CD8-positive, alpha-beta memory T cell (primary cell): ENCODE measurements around the gene ENOX1. TPM values are rescaled to one million over a fixed set of nuclear protein-coding genes. Genes with fewer than 3 reads are reported as not detected.

Source experiments
- CTCF ChIA-PET: fragments of 350-600 bp; sonication (Branson Sonifier 250); formaldehyde crosslinking; loops from one replicate; lab custom pipeline; 2021; ENCODE audit warnings: antibody characterized with exemption; lab: Charles Lee
- POLR2A ChIA-PET: fragments of 350-600 bp; sonication (Branson Sonifier 250); formaldehyde crosslinking; loops from one replicate; lab custom pipeline; 2021; ENCODE audit warnings: antibody characterized with exemption; lab: Charles Lee
- DNase-seq, 5 donors: peaks; one replicate each; pipeline versions ENCODE4 v3.0.0 to v3.0.0-alpha.2; 2020 to 2022; ENCODE audit warnings: mixed read lengths in 1 of 5
- H3K27ac ChIP-seq: one replicate; pipeline ENCODE4 v1.7.0; 2013; ENCODE audit warnings: low read depth, mild to moderate bottlenecking, low read length, moderate library complexity
- H3K27me3 ChIP-seq: 2 replicates; pipeline ENCODE4 v1.7.0; 2013; ENCODE audit warnings: low read length, mild to moderate bottlenecking; ENCODE audit not compliant: insufficient read depth, poor library complexity, severe bottlenecking
- H3K36me3 ChIP-seq: 2 replicates; pipeline ENCODE4 v1.7.0; 2013; ENCODE audit warnings: mild to moderate bottlenecking, low read length, moderate library complexity; ENCODE audit not compliant: insufficient read depth
- H3K4me1 ChIP-seq: 2 replicates; pipeline ENCODE4 v1.7.0; 2013; ENCODE audit warnings: mild to moderate bottlenecking, low read length, moderate library complexity; ENCODE audit not compliant: insufficient read depth
- H3K4me3 ChIP-seq: 2 replicates; pipeline ENCODE4 v1.7.0; 2013; ENCODE audit warnings: mild to moderate bottlenecking, low read length
- H3K9me3 ChIP-seq: 2 replicates; pipeline ENCODE4 v1.7.0; 2013; ENCODE audit warnings: mild to moderate bottlenecking, low read length
- H3K27ac Mint-ChIP-seq, 8 donors: one replicate each; pipeline ENCODE4 v1.8.0; 2020 to 2021; ENCODE audit warnings: mixed read lengths in 8 of 8, mild to moderate bottlenecking in 6 of 8, inconsistent platforms in 3 of 8, moderate library complexity in 3 of 8
- H3K27me3 Mint-ChIP-seq, 2 donors: one replicate each; pipeline ENCODE4 v1.8.0; 2020 to 2021; ENCODE audit warnings: mixed read lengths in 2 of 2, mild to moderate bottlenecking in 1 of 2, moderate library complexity in 1 of 2
- H3K36me3 Mint-ChIP-seq, 3 donors: one replicate each; pipeline ENCODE4 v1.8.0; 2020 to 2021; ENCODE audit warnings: mixed read lengths in 3 of 3, inconsistent platforms in 1 of 3, mild to moderate bottlenecking in 1 of 3
- H3K4me1 Mint-ChIP-seq, 3 donors: one replicate each; pipeline ENCODE4 v1.8.0; 2020 to 2021; ENCODE audit warnings: mixed read lengths in 3 of 3, inconsistent platforms in 1 of 3, mild to moderate bottlenecking in 1 of 3
- H3K4me3 Mint-ChIP-seq, 7 donors: one replicate each; pipeline ENCODE4 v1.8.0; 2020 to 2021; ENCODE audit warnings: mixed read lengths in 7 of 7, mild to moderate bottlenecking in 6 of 7, moderate library complexity in 4 of 7, inconsistent platforms in 2 of 7
- H3K9me3 Mint-ChIP-seq, 5 donors: one replicate each; pipeline ENCODE4 v1.8.0; 2020 to 2022; ENCODE audit warnings: mixed read lengths in 5 of 5, mild to moderate bottlenecking in 3 of 5, moderate library complexity in 2 of 5, inconsistent platforms in 1 of 5
- polyA plus RNA-seq: library from polyadenylated mRNA; unstranded; fragments of 300-500 nt; fragmentation: Illumina TruSeq; gene quantifications from one replicate; pipeline ENCODE4 v1.2.3, GENCODE V29; 2021
- total RNA-seq, 2 experiments: library from RNA; stranded (reverse); gene quantifications; one replicate each; pipeline ENCODE4 v1.2.3, GENCODE V29; 2021

ENOX1 gene
- total and polyA plus RNA-seq, 3 experiments from 2014 or later = 0.18 to 0.29 TPM; not detected in 1

DNA sequence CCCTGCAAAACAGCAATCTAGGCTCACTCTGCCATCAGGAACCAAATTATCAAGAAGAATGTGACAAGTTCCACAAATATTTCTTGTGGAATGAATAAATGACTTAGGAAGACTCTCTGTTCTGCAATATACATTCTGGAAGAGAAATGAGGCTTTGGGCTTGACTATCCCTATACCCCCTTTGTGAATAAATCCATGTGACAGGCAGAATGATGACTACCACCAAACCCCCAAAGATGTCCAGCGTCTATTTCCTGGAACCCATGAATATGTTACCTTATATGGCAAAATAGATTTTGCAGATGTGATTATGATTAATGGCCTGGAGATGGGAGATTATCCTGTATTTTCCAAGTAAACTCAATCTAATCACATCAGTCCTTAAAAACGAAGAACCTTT, 139.3 kb downstream of the ENOX1 start:
- no peak overlapping the region for H3K27ac ChIP-seq
- Mint-ChIP-seq H3K27ac (no peak overlapping the region), H3K4me1 (no peaks in the 10 kb centered on the region), H3K27me3 (peaks cover 0 to 11% of the 10 kb centered on the region in 2 donors), H3K36me3 (no peaks in the 10 kb centered on the region), H3K9me3 (peaks cover 0 to under 1% (median 0%) of the 10 kb centered on the region in 5 donors), H3K4me3 (no peak overlapping the region)
- no peak for DNase-seq
- no peak overlapping the region for H3K4me3 ChIP-seq
- no peaks in the 10 kb centered on the region for H3K9me3 ChIP-seq
- no peaks in the 10 kb centered on the region for H3K36me3 ChIP-seq
- ChIA-PET POLR2A (no interaction called here), CTCF (no interaction called here)
- H3K4me1 ChIP-seq = no peaks in the 10 kb centered on the region
- no peaks in the 10 kb centered on the region for H3K27me3 ChIP-seq

DNA sequence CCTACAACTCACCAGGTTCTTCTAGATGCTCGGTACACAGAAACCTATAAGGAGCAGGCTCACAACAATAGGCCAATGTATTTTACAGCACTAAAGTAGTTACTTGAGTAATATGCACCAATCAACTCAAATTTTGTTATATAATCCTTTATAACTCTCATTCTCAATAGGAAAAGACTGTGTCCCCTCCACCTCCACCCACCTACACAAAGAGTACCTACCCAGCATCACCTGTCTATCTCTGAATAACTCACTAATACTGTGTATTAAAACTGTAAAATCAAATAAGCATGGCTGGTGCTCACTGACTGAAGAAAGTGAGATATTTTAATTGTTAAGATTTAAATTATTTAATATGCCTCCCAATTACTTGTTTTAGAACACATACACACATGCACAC, 146.3 kb downstream of the ENOX1 start:
- no peaks in the 10 kb centered on the region for H3K4me1 ChIP-seq
- ChIA-PET POLR2A (no interaction called here), CTCF (no interaction called here)
- H3K36me3 Mint-ChIP-seq = no peaks in the 10 kb centered on the region
- no peaks in the 10 kb centered on the region for H3K27me3 ChIP-seq
- H3K4me3 ChIP-seq = no peak overlapping the region
- H3K27ac ChIP-seq = no peak overlapping the region
- DNase-seq = no peak
- no peaks in the 10 kb centered on the region for H3K9me3 Mint-ChIP-seq
- H3K4me3 Mint-ChIP-seq = no peak overlapping the region
- H3K27ac Mint-ChIP-seq = no peak overlapping the region
- H3K9me3 ChIP-seq = no peaks in the 10 kb centered on the region
- H3K27me3 Mint-ChIP-seq = peaks cover 0 to 4% of the 10 kb centered on the region in 2 donors
- no peaks in the 10 kb centered on the region for H3K36me3 ChIP-seq
- H3K4me1 Mint-ChIP-seq = no peaks in the 10 kb centered on the region

DNA sequence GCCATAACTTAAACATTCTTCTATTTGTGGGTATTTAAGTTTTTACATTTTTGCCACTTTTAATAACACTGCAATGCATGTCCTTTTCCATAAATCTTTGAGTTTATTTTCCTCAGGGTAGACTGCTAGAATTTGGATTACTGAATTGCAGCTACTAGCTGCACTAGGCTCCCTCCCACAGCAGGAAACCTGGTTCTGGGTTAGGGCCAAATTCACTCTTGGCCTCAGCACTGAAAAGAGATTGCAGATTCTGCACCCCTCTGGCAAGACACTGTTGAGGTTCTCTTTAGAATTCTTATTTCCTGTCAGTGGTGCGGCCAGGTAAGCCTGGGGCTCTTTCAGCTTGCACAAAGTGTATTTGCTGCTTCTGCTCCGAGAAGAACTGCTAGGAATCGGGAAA, 155.7 kb downstream of the ENOX1 start:
- no peaks in the 10 kb centered on the region for H3K9me3 ChIP-seq
- no peak overlapping the region for H3K4me3 ChIP-seq
- Mint-ChIP-seq H3K27ac (no peak overlapping the region), H3K4me1 (no peaks in the 10 kb centered on the region), H3K4me3 (no peak overlapping the region), H3K36me3 (no peaks in the 10 kb centered on the region), H3K9me3 (peaks cover 0 to 2% (median 0%) of the 10 kb centered on the region in 5 donors), H3K27me3 (peaks cover 7 to 9% of the 10 kb centered on the region in 2 donors)
- H3K36me3 ChIP-seq = no peaks in the 10 kb centered on the region
- CTCF ChIA-PET = no interaction called here
- no peak for DNase-seq
- POLR2A ChIA-PET = no interaction called here
- no peak overlapping the region for H3K27ac ChIP-seq
- H3K4me1 ChIP-seq = no peaks in the 10 kb centered on the region
- no peaks in the 10 kb centered on the region for H3K27me3 ChIP-seq

DNA sequence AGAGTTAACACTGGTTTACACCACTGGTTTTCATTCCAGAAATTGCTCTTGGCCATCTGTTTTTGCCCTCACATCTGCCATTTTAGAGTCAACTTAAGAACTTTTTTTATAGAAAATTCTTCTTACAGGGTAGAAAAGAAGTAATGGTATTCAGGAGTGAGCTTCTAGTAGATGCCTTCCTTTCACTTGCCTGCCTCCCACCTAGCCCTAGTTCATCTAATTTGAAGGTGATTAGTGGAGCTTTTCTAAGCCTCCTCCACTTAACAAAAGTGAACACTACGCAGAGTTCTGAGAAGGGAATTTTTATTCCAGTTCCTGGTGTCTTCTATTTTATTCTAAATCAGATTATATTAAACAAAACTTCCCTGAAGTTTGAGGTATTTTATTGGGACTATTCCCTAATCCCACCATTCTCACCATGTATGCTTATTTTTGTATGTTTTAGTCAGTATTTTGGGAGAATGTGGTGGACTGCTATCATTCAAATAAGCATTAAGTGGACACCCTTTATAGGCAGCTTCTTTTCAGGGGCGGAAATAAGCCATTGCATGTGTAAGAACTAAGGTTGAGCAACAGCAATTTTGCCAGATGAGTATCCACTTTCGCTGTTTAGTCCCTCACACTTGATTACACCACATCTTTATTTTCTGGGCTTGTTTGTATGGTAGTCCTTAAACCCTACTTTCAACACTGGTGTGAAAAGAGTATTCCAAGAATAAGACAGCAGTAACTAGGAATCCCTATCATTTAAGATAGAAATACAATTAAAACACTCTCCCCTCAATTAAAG, 156.9 kb downstream of the ENOX1 start:
- Histone ChIP-seq H3K4me1 (no peaks in the 10 kb centered on the region), H3K9me3 (no peaks in the 10 kb centered on the region), H3K27ac (no peak overlapping the region), H3K4me3 (no peak overlapping the region), H3K27me3 (no peaks in the 10 kb centered on the region), H3K36me3 (no peaks in the 10 kb centered on the region)
- POLR2A ChIA-PET = no interaction called here
- Mint-ChIP-seq H3K27ac (no peak overlapping the region), H3K9me3 (peaks cover 0 to 2% (median 0%) of the 10 kb centered on the region in 5 donors), H3K36me3 (no peaks in the 10 kb centered on the region), H3K27me3 (peaks cover 7 to 9% of the 10 kb centered on the region in 2 donors), H3K4me1 (no peaks in the 10 kb centered on the region), H3K4me3 (no peak overlapping the region)
- DNase-seq = no peak
- CTCF ChIA-PET = no interaction called here

DNA sequence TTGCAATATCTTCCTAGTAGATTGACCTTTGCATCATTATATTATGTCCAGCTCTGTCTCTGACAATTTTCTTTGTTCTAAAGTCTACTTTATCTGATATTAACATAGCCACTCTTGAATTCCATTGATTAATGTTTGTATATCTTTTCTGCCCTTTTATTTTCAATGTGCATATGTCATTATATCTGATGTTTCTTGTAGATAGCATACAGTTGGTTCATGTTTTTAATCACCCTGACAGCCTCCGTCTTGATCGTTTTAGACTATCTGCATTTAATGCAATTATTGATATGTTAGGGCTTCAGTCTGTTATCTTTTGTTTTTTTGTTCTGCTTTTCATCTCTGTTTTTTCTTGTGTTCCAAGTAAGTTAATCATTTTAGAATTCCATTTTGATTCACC, 159.8 kb downstream of the ENOX1 start:
- Mint-ChIP-seq H3K9me3 (peaks cover 0 to 5% (median 2%) of the 10 kb centered on the region in 5 donors), H3K27ac (no peak overlapping the region), H3K27me3 (peaks cover 7 to 10% of the 10 kb centered on the region in 2 donors), H3K4me3 (no peak overlapping the region), H3K4me1 (no peaks in the 10 kb centered on the region), H3K36me3 (no peaks in the 10 kb centered on the region)
- no peak overlapping the region for H3K4me3 ChIP-seq
- DNase-seq = no peak
- no peaks in the 10 kb centered on the region for H3K4me1 ChIP-seq
- H3K36me3 ChIP-seq = no peaks in the 10 kb centered on the region
- H3K27me3 ChIP-seq = no peaks in the 10 kb centered on the region
- ChIA-PET POLR2A (no interaction called here), CTCF (no interaction called here)
- no peaks in the 10 kb centered on the region for H3K9me3 ChIP-seq
- H3K27ac ChIP-seq = no peak overlapping the region

DNA sequence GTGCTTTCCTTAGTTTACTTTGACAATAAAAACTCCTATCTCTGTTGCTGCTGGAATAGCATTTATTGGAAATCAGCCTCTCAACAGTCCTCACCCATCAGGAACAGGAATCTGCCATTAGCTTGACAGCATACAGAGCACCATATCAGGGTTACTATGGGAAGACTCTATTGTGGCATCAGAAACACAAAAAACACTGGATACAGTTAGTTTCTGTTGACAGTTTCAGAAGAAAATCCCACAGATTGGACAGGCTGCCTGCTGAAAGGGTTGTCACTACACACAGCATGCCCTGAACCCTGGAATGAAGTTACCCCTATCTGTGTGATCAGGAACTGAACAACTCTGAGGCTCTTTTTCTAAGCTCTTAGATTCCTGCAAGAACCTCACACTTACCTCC, 172.7 kb downstream of the ENOX1 start:
- Mint-ChIP-seq H3K36me3 (peaks cover 0 to 1% (median 0%) of the 10 kb centered on the region in 3 donors), H3K9me3 (peaks cover 0 to 12% (median 1%) of the 10 kb centered on the region in 5 donors)
- DNase-seq = no peak

DNA sequence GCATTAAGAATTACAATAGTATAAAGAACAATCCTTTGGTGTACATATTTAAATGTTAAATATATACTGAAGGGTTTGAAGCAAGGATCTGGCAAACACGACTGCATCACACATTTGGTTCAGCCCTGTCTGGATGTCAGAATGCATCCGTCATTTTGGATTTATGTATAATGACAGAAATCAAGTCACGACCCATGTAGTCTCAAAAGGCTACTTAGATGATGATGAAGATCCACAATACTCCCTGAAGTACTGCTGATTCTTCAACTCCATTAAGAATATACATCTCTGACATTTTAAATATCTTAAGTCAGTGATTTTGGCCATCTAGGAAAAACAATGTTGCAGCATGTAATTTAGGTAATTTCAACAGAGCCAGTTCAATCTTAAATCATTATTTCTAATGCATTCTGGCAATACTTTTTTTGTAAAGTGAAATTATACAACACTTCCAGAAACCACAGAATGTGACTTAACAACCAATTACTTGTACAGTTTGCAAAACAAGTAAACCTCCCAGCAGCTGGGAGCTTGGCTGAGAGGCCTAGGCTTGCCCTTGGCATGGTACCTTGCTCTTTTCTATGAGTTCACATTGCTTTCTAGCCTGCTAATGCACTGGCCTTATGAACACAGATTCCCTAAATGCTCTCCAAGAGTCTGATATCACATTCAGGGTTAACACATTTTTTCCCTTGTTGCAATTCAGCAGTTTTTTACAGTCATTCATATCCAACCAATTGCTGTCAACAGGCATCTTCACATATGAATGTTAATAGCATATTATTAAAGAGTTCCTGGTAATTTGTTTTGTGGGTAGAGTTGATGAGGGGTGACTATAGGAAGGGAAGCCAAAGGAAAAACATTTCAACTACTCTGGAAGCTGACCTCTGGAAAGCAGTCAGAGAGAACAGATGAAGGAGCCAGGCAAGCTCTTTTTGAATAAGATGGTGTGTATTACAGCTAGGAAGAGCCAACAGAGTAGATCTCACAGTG, 175.2 kb downstream of the ENOX1 start:
- Mint-ChIP-seq H3K9me3 (peaks cover 0 to 2% (median 0%) of the 10 kb centered on the region in 5 donors), H3K4me3 (no peak overlapping the region), H3K27me3 (no peaks in the 10 kb centered on the region), H3K36me3 (peaks cover 0 to 1% (median 0%) of the 10 kb centered on the region in 3 donors), H3K27ac (no peak overlapping the region), H3K4me1 (no peaks in the 10 kb centered on the region)
- Histone ChIP-seq H3K9me3 (no peaks in the 10 kb centered on the region), H3K4me1 (no peaks in the 10 kb centered on the region), H3K27me3 (no peaks in the 10 kb centered on the region), H3K36me3 (no peaks in the 10 kb centered on the region), H3K4me3 (no peak overlapping the region), H3K27ac (no peak overlapping the region)
- CTCF ChIA-PET = no interaction called here
- POLR2A ChIA-PET = no interaction called here
- DNase-seq = no peak

More for the DNA sequence above, 172.7 kb downstream of the ENOX1 start:
- H3K27ac Mint-ChIP-seq = no peak overlapping the region
- Histone ChIP-seq H3K4me1 (no peaks in the 10 kb centered on the region), H3K27me3 (no peaks in the 10 kb centered on the region), H3K4me3 (no peak overlapping the region), H3K27ac (no peak overlapping the region), H3K9me3 (no peaks in the 10 kb centered on the region), H3K36me3 (no peaks in the 10 kb centered on the region)
- CTCF ChIA-PET = no interaction called here
- H3K4me1 Mint-ChIP-seq = no peaks in the 10 kb centered on the region
- peaks cover 0 to 2% of the 10 kb centered on the region in 2 donors for H3K27me3 Mint-ChIP-seq
- POLR2A ChIA-PET = no interaction called here
- no peak overlapping the region for H3K4me3 Mint-ChIP-seq
